ENCODE measurements around the gene RAB7A.

DNA sequence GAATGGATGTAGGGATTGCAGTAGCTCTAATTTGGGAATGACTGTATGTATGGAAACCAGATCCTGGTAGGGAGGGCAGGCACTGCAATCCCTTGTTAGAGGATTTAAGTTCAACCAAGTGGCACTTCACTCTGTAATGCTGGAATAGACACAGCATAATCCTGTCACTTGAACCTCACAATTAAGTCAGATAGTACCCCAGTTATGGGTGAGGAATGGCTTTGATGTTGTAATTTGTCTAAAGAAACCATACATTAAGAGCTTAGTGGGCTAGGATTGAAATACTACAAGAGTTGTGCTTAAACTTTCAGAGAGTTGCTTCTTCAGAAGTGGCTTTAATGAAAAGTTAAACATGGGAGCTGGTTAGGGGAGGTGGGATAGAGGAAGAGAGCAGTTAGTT is 9.3 kb downstream of the RAB7A start:
- no peak for TF ChIP-seq CTCF (IDR thresholded peaks at IDR 0.05)
- no peak for TF ChIP-seq POLR2A (IDR thresholded peaks at IDR 0.05)
- TF ChIP-seq EP300 (IDR thresholded peaks at IDR 0.05): no peak
